Mucosa of rectum (tissue), 2 donors: ENCODE measurements around the gene PRAME.

ENCODE experiments used
- H3K27ac ChIP-seq, 2 donors: one replicate each; pipeline ENCODE4 v1.7.0; 2013; ENCODE audit warnings: inconsistent platforms in 2 of 2, low read depth in 2 of 2, low read length in 2 of 2
- H3K27me3 ChIP-seq, 2 donors: one replicate each; pipeline ENCODE4 v1.7.0; 2013; ENCODE audit warnings: low read length in 2 of 2; ENCODE audit not compliant: control insufficient read depth in 2 of 2, insufficient read depth in 2 of 2
- H3K36me3 ChIP-seq, 2 donors: one replicate each; pipeline ENCODE4 v1.7.0; 2013; ENCODE audit warnings: low read length in 2 of 2; ENCODE audit not compliant: control insufficient read depth in 2 of 2, insufficient read depth in 2 of 2
- H3K4me1 ChIP-seq, 2 donors: one replicate each; pipeline ENCODE4 v1.7.0; 2013; ENCODE audit warnings: low read length in 2 of 2, mild to moderate bottlenecking in 1 of 2; ENCODE audit not compliant: control insufficient read depth in 2 of 2, insufficient read depth in 2 of 2
- H3K4me3 ChIP-seq, 2 donors: one replicate each; pipeline ENCODE4 v1.7.0; 2013; ENCODE audit warnings: low read length in 2 of 2
- H3K9ac ChIP-seq, 2 donors: one replicate each; pipeline ENCODE4 v1.7.0; 2013; ENCODE audit warnings: low read length in 2 of 2, low read depth in 1 of 2, mild to moderate bottlenecking in 1 of 2
- H3K9me3 ChIP-seq, 2 donors: one replicate each; pipeline ENCODE4 v1.7.0; 2013; ENCODE audit warnings: low read length in 2 of 2; ENCODE audit not compliant: control insufficient read depth in 2 of 2
- donor health status: healthy.
- donor health status: Normal muscosa, but diverticular disease.

Gene PRAME

GRCh38 chr22:22579869-22580604 is 21.0 kb upstream of the PRAME start:
- Histone ChIP-seq H3K36me3 (no peaks in the 10 kb centered on the region), H3K27ac (no peak overlapping the region), H3K4me3 (no peak overlapping the region), H3K9me3 (no peaks in the 10 kb centered on the region), H3K4me1 (no peaks in the 10 kb centered on the region), H3K9ac (no peak overlapping the region), H3K27me3 (no peaks in the 10 kb centered on the region)

GRCh38 chr22:22578702-22579424 is 19.8 kb upstream of the PRAME start:
- Histone ChIP-seq H3K9ac (no peak overlapping the region), H3K4me3 (no peak overlapping the region), H3K9me3 (no peaks in the 10 kb centered on the region), H3K27me3 (no peaks in the 10 kb centered on the region), H3K27ac (no peak overlapping the region), H3K4me1 (no peaks in the 10 kb centered on the region), H3K36me3 (no peaks in the 10 kb centered on the region)

- no peak overlapping the region for H3K9ac ChIP-seq
- H3K4me3 ChIP-seq, result no peak overlapping the region
- no peak overlapping the region for H3K27ac ChIP-seq
- H3K36me3 ChIP-seq, result no peaks in the 10 kb centered on the region
- H3K9me3 ChIP-seq, result no peaks in the 10 kb centered on the region
- peaks cover 0 to 2% of the 10 kb centered on the region in 2 donors for H3K27me3 ChIP-seq
- no peaks in the 10 kb centered on the region for H3K4me1 ChIP-seq
Observed at GRCh38 chr22:22576989-22577427, 17.9 kb upstream of the PRAME start.

- H3K27me3 ChIP-seq, result peaks cover 0 to 3% of the 10 kb centered on the region in 2 donors
- no peak overlapping the region for H3K27ac ChIP-seq
- H3K36me3 ChIP-seq, result no peaks in the 10 kb centered on the region
- H3K9me3 ChIP-seq, result no peaks in the 10 kb centered on the region
- no peak overlapping the region for H3K4me3 ChIP-seq
- H3K9ac ChIP-seq, result no peak overlapping the region
- no peaks in the 10 kb centered on the region for H3K4me1 ChIP-seq
Observed at GRCh38 chr22:22576244-22576988, 17.4 kb upstream of the PRAME start.

GRCh38 chr22:22574361-22574760 is 15.3 kb upstream of the PRAME start:
- H3K27ac ChIP-seq, result no peak overlapping the region
- H3K27me3 ChIP-seq, result peaks cover 0 to 6% of the 10 kb centered on the region in 2 donors
- H3K36me3 ChIP-seq, result no peaks in the 10 kb centered on the region
- no peak overlapping the region for H3K4me3 ChIP-seq
- H3K9me3 ChIP-seq, result no peaks in the 10 kb centered on the region
- no peaks in the 10 kb centered on the region for H3K4me1 ChIP-seq
- no peak overlapping the region for H3K9ac ChIP-seq

GRCh38 chr22:22573047-22573889 is 14.2 kb upstream of the PRAME start:
- Histone ChIP-seq H3K9me3 (no peaks in the 10 kb centered on the region), H3K36me3 (no peaks in the 10 kb centered on the region), H3K9ac (no peak overlapping the region), H3K4me1 (no peaks in the 10 kb centered on the region), H3K27ac (no peak overlapping the region), H3K4me3 (no peak overlapping the region), H3K27me3 (peaks cover 0 to 12% of the 10 kb centered on the region in 2 donors)

- Histone ChIP-seq H3K4me3 (no peak overlapping the region), H3K27ac (no peak overlapping the region), H3K27me3 (peaks cover 0 to 12% of the 10 kb centered on the region in 2 donors), H3K36me3 (no peaks in the 10 kb centered on the region), H3K9ac (no peak overlapping the region), H3K4me1 (no peaks in the 10 kb centered on the region), H3K9me3 (no peaks in the 10 kb centered on the region)
Observed at GRCh38 chr22:22571862-22572261, 12.8 kb upstream of the PRAME start.

GRCh38 chr22:22571429-22571828 is 12.4 kb upstream of the PRAME start:
- no peaks in the 10 kb centered on the region for H3K9me3 ChIP-seq
- no peaks in the 10 kb centered on the region for H3K36me3 ChIP-seq
- H3K27ac ChIP-seq, result no peak overlapping the region
- peaks cover 0 to 12% of the 10 kb centered on the region in 2 donors for H3K27me3 ChIP-seq
- no peaks in the 10 kb centered on the region for H3K4me1 ChIP-seq
- no peak overlapping the region for H3K4me3 ChIP-seq
- H3K9ac ChIP-seq, result no peak overlapping the region

GRCh38 chr22:22569218-22569617 is 10.2 kb upstream of the PRAME start:
- Histone ChIP-seq H3K36me3 (no peaks in the 10 kb centered on the region), H3K9me3 (no peaks in the 10 kb centered on the region), H3K4me1 (no peaks in the 10 kb centered on the region), H3K27me3 (peaks cover 0 to 12% of the 10 kb centered on the region in 2 donors), H3K27ac (no peak overlapping the region), H3K4me3 (no peak overlapping the region), H3K9ac (no peak overlapping the region)
